ENCODE results near the gene UBA1.

The UBA1 gene

DNA sequence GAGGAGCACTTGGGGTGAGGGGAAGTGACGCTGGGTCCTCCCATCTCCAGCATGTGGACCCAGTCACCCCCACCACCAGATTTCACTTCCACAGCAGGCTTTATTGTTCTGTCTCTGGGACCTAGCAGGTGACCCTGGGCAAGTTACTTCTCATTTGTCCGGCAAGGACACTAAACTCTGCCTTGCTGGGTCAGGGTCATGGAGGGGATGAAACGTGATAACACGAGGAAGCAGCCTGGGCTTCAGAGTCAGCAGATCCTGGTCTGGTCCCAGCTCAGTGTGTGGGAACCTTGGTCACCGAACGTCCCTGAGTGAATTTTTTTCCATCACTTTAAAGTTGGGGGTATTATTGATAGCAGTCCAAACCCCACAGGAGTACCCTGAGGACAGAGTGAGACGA, 3.9 kb downstream of the UBA1 start:
- Histone ChIP-seq H3K27ac (replicated peaks) (no peak overlapping the region), H3K27me3 (ENCODE audit: insufficient read depth, poor library complexity, severe bottlenecking) (no peaks in the 10 kb centered on the region), H3K4me3 (replicated peaks; ENCODE audit: insufficient read depth, low read length) (no peak overlapping the region)
- TF ChIP-seq REST (IDR thresholded peaks at IDR 0.05; ENCODE audit: insufficient replicate concordance, low read depth) (no peak), GABPA (IDR thresholded peaks at IDR 0.05; ENCODE audit: low read depth) (no peak), SPI1 (IDR thresholded peaks at IDR 0.05; ENCODE audit: borderline replicate concordance, low read depth) (no peak), POLR2AphosphoS5 (IDR thresholded peaks at IDR 0.05; ENCODE audit: low read depth) (no peak)
- TF ChIP-seq, protein P1, sequence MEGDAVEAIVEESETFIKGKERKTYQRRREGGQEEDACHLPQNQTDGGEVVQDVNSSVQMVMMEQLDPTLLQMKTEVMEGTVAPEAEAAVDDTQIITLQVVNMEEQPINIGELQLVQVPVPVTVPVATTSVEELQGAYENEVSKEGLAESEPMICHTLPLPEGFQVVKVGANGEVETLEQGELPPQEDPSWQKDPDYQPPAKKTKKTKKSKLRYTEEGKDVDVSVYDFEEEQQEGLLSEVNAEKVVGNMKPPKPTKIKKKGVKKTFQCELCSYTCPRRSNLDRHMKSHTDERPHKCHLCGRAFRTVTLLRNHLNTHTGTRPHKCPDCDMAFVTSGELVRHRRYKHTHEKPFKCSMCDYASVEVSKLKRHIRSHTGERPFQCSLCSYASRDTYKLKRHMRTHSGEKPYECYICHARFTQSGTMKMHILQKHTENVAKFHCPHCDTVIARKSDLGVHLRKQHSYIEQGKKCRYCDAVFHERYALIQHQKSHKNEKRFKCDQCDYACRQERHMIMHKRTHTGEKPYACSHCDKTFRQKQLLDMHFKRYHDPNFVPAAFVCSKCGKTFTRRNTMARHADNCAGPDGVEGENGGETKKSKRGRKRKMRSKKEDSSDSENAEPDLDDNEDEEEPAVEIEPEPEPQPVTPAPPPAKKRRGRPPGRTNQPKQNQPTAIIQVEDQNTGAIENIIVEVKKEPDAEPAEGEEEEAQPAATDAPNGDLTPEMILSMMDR (IDR thresholded peaks at IDR 0.05; ENCODE audit: insufficient read depth, low read length), result no peak
- DNase-seq (ENCODE audit: low read depth in 1 of 2, low spot score in 1 of 2), result no peak

GRCh38 chrX:47198026-47198686, 4.5 kb downstream of the UBA1 start:
- H3K27me3 ChIP-seq (ENCODE audit: insufficient read depth, poor library complexity, severe bottlenecking), result no peaks in the 10 kb centered on the region
- no peak overlapping the region for H3K4me3 ChIP-seq (replicated peaks; ENCODE audit: insufficient read depth, low read length)
- no peak for DNase-seq (ENCODE audit: low read depth in 1 of 2, low spot score in 1 of 2)
- H3K27ac ChIP-seq (replicated peaks), result no peak overlapping the region
- TF ChIP-seq, protein P1 (IDR thresholded peaks at IDR 0.05; ENCODE audit: insufficient read depth, low read length), result no peak
- no peak for TF ChIP-seq REST (IDR thresholded peaks at IDR 0.05; ENCODE audit: insufficient replicate concordance, low read depth)
- TF ChIP-seq GABPA (IDR thresholded peaks at IDR 0.05; ENCODE audit: low read depth), result no peak
- no peak for TF ChIP-seq POLR2AphosphoS5 (IDR thresholded peaks at IDR 0.05; ENCODE audit: low read depth)
- TF ChIP-seq SPI1 (IDR thresholded peaks at IDR 0.05; ENCODE audit: borderline replicate concordance, low read depth), result no peak

DNA sequence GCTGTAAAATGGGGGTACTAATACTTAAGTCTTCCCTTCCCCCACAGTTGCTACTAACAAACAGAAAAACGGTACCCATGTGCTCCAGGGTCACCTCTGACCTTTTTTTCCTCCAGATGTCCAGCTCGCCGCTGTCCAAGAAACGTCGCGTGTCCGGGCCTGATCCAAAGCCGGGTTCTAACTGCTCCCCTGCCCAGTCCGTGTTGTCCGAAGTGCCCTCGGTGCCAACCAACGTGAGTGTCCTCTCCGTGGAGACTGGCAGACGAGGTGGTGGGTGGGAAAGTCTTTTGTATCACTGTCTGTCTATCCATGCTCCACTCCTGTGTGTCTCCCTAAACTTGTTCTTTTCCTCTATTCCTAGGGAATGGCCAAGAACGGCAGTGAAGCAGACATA, 5.1 kb downstream of the UBA1 start:
- TF ChIP-seq GABPA (IDR thresholded peaks at IDR 0.05; ENCODE audit: low read depth) (no peak), SPI1 (IDR thresholded peaks at IDR 0.05; ENCODE audit: borderline replicate concordance, low read depth) (no peak), POLR2AphosphoS5 (IDR thresholded peaks at IDR 0.05; ENCODE audit: low read depth) (no peak), REST (IDR thresholded peaks at IDR 0.05; ENCODE audit: insufficient replicate concordance, low read depth) (no peak)
- TF ChIP-seq, protein P1 (IDR thresholded peaks at IDR 0.05; ENCODE audit: insufficient read depth, low read length), result no peak
- H3K27me3 ChIP-seq (ENCODE audit: insufficient read depth, poor library complexity, severe bottlenecking), result no peaks in the 10 kb centered on the region
- no peak overlapping the region for H3K4me3 ChIP-seq (replicated peaks; ENCODE audit: insufficient read depth, low read length)
- no peak for DNase-seq (ENCODE audit: low read depth in 1 of 2, low spot score in 1 of 2)
- H3K27ac ChIP-seq (replicated peaks), result no peak overlapping the region

All from HL-60 (cell line).